H9 (cell line): Measurements from ENCODE around the gene EPS8. TPM values are rescaled to one million over a fixed set of nuclear protein-coding genes. Genes with fewer than 3 reads are reported as not detected.

Source experiments
- DNase-seq: peaks from one replicate; pipeline ENCODE4 v3.0.0-alpha.2; 2017
- H2AFZ ChIP-seq: one replicate; pipeline ENCODE4 v1.6.1; 2013; ENCODE audit warnings: mild to moderate bottlenecking, low read length, control low read depth, moderate library complexity
- H2AK5ac ChIP-seq: 2 replicates; pipeline ENCODE4 v1.6.1; 2013; ENCODE audit warnings: low read length, control low read depth, mixed read lengths; ENCODE audit not compliant: insufficient read length
- H2BK120ac ChIP-seq: one replicate; pipeline ENCODE4 v1.6.1; 2013; ENCODE audit warnings: low read depth, mild to moderate bottlenecking, low read length, control low read depth, inconsistent platforms; ENCODE audit not compliant: poor library complexity, severe bottlenecking
- H2BK12ac ChIP-seq: 2 replicates; pipeline ENCODE4 v1.6.1; 2013; ENCODE audit warnings: low read length, control low read depth, mixed read lengths, low read depth; ENCODE audit not compliant: insufficient read length
- H2BK15ac ChIP-seq: 2 replicates; pipeline ENCODE4 v1.6.1; 2013; ENCODE audit warnings: low read depth, low read length, control low read depth
- H2BK20ac ChIP-seq: one replicate; pipeline ENCODE4 v1.6.1; 2013; ENCODE audit warnings: low read depth, mild to moderate bottlenecking, low read length, control low read depth, inconsistent platforms; ENCODE audit not compliant: poor library complexity, severe bottlenecking
- H2BK5ac ChIP-seq: 2 replicates; pipeline ENCODE4 v1.6.1; 2013; ENCODE audit warnings: low read length, control low read depth, mixed read lengths; ENCODE audit not compliant: insufficient read length
- H3K14ac ChIP-seq: 2 replicates; pipeline ENCODE4 v1.6.1; 2013; ENCODE audit warnings: low read length, control low read depth; ENCODE audit not compliant: insufficient read depth
- H3K18ac ChIP-seq: 2 replicates; pipeline ENCODE4 v1.6.1; 2013; ENCODE audit warnings: low read depth, mild to moderate bottlenecking, mixed read lengths, low read length, control low read depth; ENCODE audit not compliant: insufficient read length
- H3K23ac ChIP-seq: 2 replicates; pipeline ENCODE4 v1.6.1; 2013; ENCODE audit warnings: low read length, control low read depth, mixed read lengths, low read depth; ENCODE audit not compliant: insufficient read length
- H3K23me2 ChIP-seq: 2 replicates; pipeline ENCODE4 v1.6.1; 2013; ENCODE audit warnings: low read depth, mild to moderate bottlenecking, mixed read lengths, low read length, control low read depth; ENCODE audit not compliant: insufficient read length, poor library complexity, severe bottlenecking
- H3K27ac ChIP-seq: 2 replicates; pipeline ENCODE4 v1.5.1; 2013; ENCODE audit warnings: low read length, control low read depth, mixed read lengths, low read depth; ENCODE audit not compliant: insufficient read length
- H3K27me3 ChIP-seq: 2 replicates; pipeline ENCODE4 v1.6.1; 2013; ENCODE audit warnings: low read length, control low read depth, inconsistent platforms; ENCODE audit not compliant: insufficient read depth
- H3K4ac ChIP-seq: 2 replicates; pipeline ENCODE4 v1.6.1; 2013; ENCODE audit warnings: low read depth, mild to moderate bottlenecking, control low read depth, inconsistent platforms, low read length, moderate library complexity
- H3K4me1 ChIP-seq: 2 replicates; pipeline ENCODE4 v1.6.1; 2013; ENCODE audit warnings: low read length, control low read depth, inconsistent platforms; ENCODE audit not compliant: insufficient read depth
- H3K4me2 ChIP-seq: 2 replicates; pipeline ENCODE4 v1.6.1; 2013; ENCODE audit warnings: low read length, control low read depth, mixed read lengths; ENCODE audit not compliant: insufficient read length, insufficient read depth
- H3K56ac ChIP-seq: 2 replicates; pipeline ENCODE4 v1.6.1; 2013; ENCODE audit warnings: low read depth, mild to moderate bottlenecking, mixed read lengths, low read length, control low read depth; ENCODE audit not compliant: insufficient read length
- H3K79me1 ChIP-seq: 2 replicates; pipeline ENCODE4 v1.6.1; 2013; ENCODE audit warnings: low read depth, mild to moderate bottlenecking, moderate library complexity, low read length, control low read depth, inconsistent platforms; ENCODE audit not compliant: insufficient read depth, poor library complexity, severe bottlenecking
- H3K79me2 ChIP-seq: 2 replicates; pipeline ENCODE4 v1.6.1; 2013; ENCODE audit warnings: low read length, control low read depth, inconsistent platforms; ENCODE audit not compliant: insufficient read depth
- H3K9ac ChIP-seq: 2 replicates; pipeline ENCODE4 v1.6.1; 2013; ENCODE audit warnings: low read length, control low read depth, mixed read lengths; ENCODE audit not compliant: insufficient read length; ENCODE audit errors: extremely low read depth
- H3K9me3 ChIP-seq: one replicate; pipeline ENCODE4 v1.6.1; 2013; ENCODE audit warnings: low read depth, low read length, inconsistent platforms; ENCODE audit not compliant: control insufficient read depth
- H3T11ph ChIP-seq: one replicate; pipeline ENCODE4 v1.6.1; 2013; ENCODE audit warnings: mild to moderate bottlenecking, low read length, control low read depth, inconsistent platforms
- H4K20me1 ChIP-seq: one replicate; pipeline ENCODE4 v1.6.1; 2013; ENCODE audit not compliant: control insufficient read depth, insufficient read length, insufficient read depth
- H4K5ac ChIP-seq: 2 replicates; pipeline ENCODE4 v1.6.1; 2013; ENCODE audit warnings: low read depth, mild to moderate bottlenecking, mixed read lengths, low read length, control low read depth; ENCODE audit not compliant: insufficient read length
- H4K8ac ChIP-seq: replicated peaks from 2 replicates; pipeline ENCODE4 v1.6.1; 2013; ENCODE audit warnings: low read length, control low read depth, mixed read lengths, low read depth; ENCODE audit not compliant: insufficient read length
- H4K91ac ChIP-seq: 2 replicates; pipeline ENCODE4 v1.6.1; 2013; ENCODE audit warnings: low read depth, mild to moderate bottlenecking, moderate library complexity, mixed read lengths, low read length, control low read depth; ENCODE audit not compliant: insufficient read length
- H3K27ac Mint-ChIP-seq, 3 experiments: 2 replicates in 2 of 3; 3 replicates in 1 of 3; pipeline ENCODE4 v1.8.0; 2020 to 2021; ENCODE audit warnings: mixed read lengths in 3 of 3, mild to moderate bottlenecking in 1 of 3, moderate library complexity in 1 of 3
- H3K27me3 Mint-ChIP-seq: 2 replicates; pipeline ENCODE4 v1.8.0; 2021; ENCODE audit warnings: low read depth, mild to moderate bottlenecking, moderate library complexity, mixed read lengths
- H3K36me3 Mint-ChIP-seq, 3 experiments: 2 replicates in 2 of 3; 3 replicates in 1 of 3; pipeline ENCODE4 v1.8.0; 2020 to 2021; ENCODE audit warnings: low read depth in 3 of 3, mixed read lengths in 3 of 3; ENCODE audit not compliant: insufficient read depth in 1 of 3
- H3K4me1 Mint-ChIP-seq, 2 experiments: 2 replicates each; pipeline ENCODE4 v1.8.0; 2020; ENCODE audit warnings: mixed read lengths in 2 of 2
- H3K4me3 Mint-ChIP-seq, 2 experiments: 2 replicates in 1 of 2; 3 replicates in 1 of 2; pipeline ENCODE4 v1.8.0; 2020 to 2021; ENCODE audit warnings: mild to moderate bottlenecking in 2 of 2, mixed read lengths in 2 of 2, moderate library complexity in 1 of 2
- H3K9me3 Mint-ChIP-seq, 2 experiments: 2 replicates in 1 of 2; 3 replicates in 1 of 2; pipeline ENCODE4 v1.8.0; 2020; ENCODE audit warnings: mild to moderate bottlenecking in 2 of 2, mixed read lengths in 2 of 2, moderate library complexity in 1 of 2
- WGBS: extraction: QIAGEN DNeasy Blood & Tissue Kit; methylation state at CpG from one replicate; pipeline ENCODE4 v1.1.7; 2013; ENCODE audit warnings: missing lambda C conversion rate, low lambda C conversion rate, mixed read lengths; ENCODE audit not compliant: insufficient read length; ENCODE audit errors: extremely low coverage; 5-methylcytosine and 5-hydroxymethylcytosine counted together
- total RNA-seq: library from RNA; stranded (reverse); gene quantifications from 2 replicates; pipeline ENCODE4 v1.2.1, GENCODE V29; 2021
- TF ChIP-seq, protein P1 (sequence below): fragments of 200-600 bp; sonication (generic); conservative IDR thresholded peaks from 3 replicates; pipeline ENCODE4 v1.8.0; 2021; ENCODE audit warnings: antibody characterized with exemption, mild to moderate bottlenecking

EPS8 gene
- total RNA-seq, 1 experiment from 2014 or later, result 2.2 TPM

DNA sequence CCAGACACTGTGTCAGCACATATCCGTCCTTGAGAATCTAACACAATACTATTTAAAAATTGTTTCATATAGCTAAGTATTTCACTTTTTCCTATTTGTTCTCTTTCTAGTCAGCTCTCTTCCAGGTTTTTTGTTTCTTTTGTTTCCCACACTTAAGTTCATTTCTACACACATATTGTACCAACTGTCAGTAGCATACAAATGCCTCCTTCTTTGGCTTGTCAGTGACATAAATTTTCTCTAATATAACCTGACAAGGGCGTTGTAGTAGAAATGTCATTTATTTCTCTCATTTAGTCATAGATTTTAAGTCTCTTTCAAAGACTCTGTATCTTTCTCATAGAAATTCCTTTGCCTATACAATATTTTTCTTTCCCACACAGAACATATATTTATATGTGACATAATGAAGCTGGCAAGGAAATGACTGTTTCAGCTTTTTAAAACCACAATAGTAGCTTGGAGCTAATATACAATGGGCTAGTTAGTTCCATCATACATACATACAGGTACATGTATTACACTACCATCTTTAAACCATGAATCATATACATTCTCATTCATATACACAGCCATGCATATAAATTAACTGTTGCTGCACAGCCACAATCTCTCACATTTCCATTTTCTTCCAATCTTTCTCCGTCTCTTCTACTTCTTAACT is 42.3 kb upstream of the EPS8 start:
- Histone ChIP-seq H2BK5ac (no peak overlapping the region), H4K8ac (no peak overlapping the region), H2BK12ac (no peak overlapping the region), H3K79me2 (no peaks in the 10 kb centered on the region), H4K20me1 (no peaks in the 10 kb centered on the region), H3K4me2 (no peak overlapping the region), H3K23ac (no peak overlapping the region), H4K91ac (no peak overlapping the region), H3K4ac (no peak overlapping the region), H3K27ac (no peak overlapping the region), H2BK120ac (no peak overlapping the region), H3K14ac (no peak overlapping the region), H2AK5ac (no peak overlapping the region), H2BK15ac (no peak overlapping the region), H3K79me1 (no peaks in the 10 kb centered on the region), H2BK20ac (no peak overlapping the region), H3K18ac (no peak overlapping the region), H3T11ph (no peak overlapping the region), H4K5ac (no peak overlapping the region), H3K56ac (no peak overlapping the region), H3K23me2 (no peaks in the 10 kb centered on the region), H3K27me3 (no peaks in the 10 kb centered on the region), H3K4me1 (no peaks in the 10 kb centered on the region), H3K9me3 (no peaks in the 10 kb centered on the region), H2AFZ (no peak overlapping the region), H3K9ac (no peak overlapping the region)
- Mint-ChIP-seq H3K4me3 (no peak overlapping the region), H3K9me3 (no peaks in the 10 kb centered on the region), H3K36me3 (no peaks in the 10 kb centered on the region), H3K27me3 (no peaks in the 10 kb centered on the region), H3K4me1 (no peaks in the 10 kb centered on the region), H3K27ac (no peak overlapping the region)
- TF ChIP-seq, protein P1, sequence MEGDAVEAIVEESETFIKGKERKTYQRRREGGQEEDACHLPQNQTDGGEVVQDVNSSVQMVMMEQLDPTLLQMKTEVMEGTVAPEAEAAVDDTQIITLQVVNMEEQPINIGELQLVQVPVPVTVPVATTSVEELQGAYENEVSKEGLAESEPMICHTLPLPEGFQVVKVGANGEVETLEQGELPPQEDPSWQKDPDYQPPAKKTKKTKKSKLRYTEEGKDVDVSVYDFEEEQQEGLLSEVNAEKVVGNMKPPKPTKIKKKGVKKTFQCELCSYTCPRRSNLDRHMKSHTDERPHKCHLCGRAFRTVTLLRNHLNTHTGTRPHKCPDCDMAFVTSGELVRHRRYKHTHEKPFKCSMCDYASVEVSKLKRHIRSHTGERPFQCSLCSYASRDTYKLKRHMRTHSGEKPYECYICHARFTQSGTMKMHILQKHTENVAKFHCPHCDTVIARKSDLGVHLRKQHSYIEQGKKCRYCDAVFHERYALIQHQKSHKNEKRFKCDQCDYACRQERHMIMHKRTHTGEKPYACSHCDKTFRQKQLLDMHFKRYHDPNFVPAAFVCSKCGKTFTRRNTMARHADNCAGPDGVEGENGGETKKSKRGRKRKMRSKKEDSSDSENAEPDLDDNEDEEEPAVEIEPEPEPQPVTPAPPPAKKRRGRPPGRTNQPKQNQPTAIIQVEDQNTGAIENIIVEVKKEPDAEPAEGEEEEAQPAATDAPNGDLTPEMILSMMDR, result no peak
- DNase-seq, result no peak
- WGBS, result 100% methylated on average over 1 of the region's 3 CpGs
